ENCODE results near the gene DHRS2. TPM values are rescaled to one million over a fixed set of nuclear protein-coding genes. Genes with fewer than 3 reads are reported as not detected.

DHRS2 gene
- total RNA-seq, 6 experiments from 2014 or later: 0.53 to 12.3 (median 4.2) TPM

- Histone ChIP-seq H3K4me3 (no peak overlapping the region), H3K27ac (no peak overlapping the region), H3K27me3 (no peaks in the 10 kb centered on the region), H3K9me3 (no peaks in the 10 kb centered on the region), H3K4me1 (no peaks in the 10 kb centered on the region), H3K36me3 (no peaks in the 10 kb centered on the region)
- no peak for DNase-seq
- intact Hi-C loops (cut with DNase I): no loop called here
- WGBS (ENCODE audit: insufficient coverage, low coverage, low lambda C conversion rate, missing lambda C conversion rate): 100% methylated on average over 1 of the region's 2 CpGs
- TF ChIP-seq, protein P1, sequence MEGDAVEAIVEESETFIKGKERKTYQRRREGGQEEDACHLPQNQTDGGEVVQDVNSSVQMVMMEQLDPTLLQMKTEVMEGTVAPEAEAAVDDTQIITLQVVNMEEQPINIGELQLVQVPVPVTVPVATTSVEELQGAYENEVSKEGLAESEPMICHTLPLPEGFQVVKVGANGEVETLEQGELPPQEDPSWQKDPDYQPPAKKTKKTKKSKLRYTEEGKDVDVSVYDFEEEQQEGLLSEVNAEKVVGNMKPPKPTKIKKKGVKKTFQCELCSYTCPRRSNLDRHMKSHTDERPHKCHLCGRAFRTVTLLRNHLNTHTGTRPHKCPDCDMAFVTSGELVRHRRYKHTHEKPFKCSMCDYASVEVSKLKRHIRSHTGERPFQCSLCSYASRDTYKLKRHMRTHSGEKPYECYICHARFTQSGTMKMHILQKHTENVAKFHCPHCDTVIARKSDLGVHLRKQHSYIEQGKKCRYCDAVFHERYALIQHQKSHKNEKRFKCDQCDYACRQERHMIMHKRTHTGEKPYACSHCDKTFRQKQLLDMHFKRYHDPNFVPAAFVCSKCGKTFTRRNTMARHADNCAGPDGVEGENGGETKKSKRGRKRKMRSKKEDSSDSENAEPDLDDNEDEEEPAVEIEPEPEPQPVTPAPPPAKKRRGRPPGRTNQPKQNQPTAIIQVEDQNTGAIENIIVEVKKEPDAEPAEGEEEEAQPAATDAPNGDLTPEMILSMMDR (IDR thresholded peaks at IDR 0.05): no peak
- TF ChIP-seq POLR2A (IDR thresholded peaks at IDR 0.05): no peak
- no peak for ATAC-seq
These were observed 11.5 kb downstream of the DHRS2 start for GRCh38 chr14:23647619-23648018.

- Histone ChIP-seq H3K27me3 (no peaks in the 10 kb centered on the region), H3K9me3 (no peaks in the 10 kb centered on the region), H3K36me3 (no peaks in the 10 kb centered on the region), H3K4me3 (no peak overlapping the region), H3K27ac (no peak overlapping the region), H3K4me1 (no peaks in the 10 kb centered on the region)
- intact Hi-C loops (cut with DNase I): no loop called here
- TF ChIP-seq, protein P1 (IDR thresholded peaks at IDR 0.05): no peak
- no peak for TF ChIP-seq POLR2A (IDR thresholded peaks at IDR 0.05)
- no peak for DNase-seq
- no peak for ATAC-seq
- WGBS (ENCODE audit: insufficient coverage, low coverage, low lambda C conversion rate, missing lambda C conversion rate): 63% methylated on average over 4 of the region's 5 CpGs
These were observed 12.7 kb downstream of the DHRS2 start for GRCh38 chr14:23648764-23649460.

DNA sequence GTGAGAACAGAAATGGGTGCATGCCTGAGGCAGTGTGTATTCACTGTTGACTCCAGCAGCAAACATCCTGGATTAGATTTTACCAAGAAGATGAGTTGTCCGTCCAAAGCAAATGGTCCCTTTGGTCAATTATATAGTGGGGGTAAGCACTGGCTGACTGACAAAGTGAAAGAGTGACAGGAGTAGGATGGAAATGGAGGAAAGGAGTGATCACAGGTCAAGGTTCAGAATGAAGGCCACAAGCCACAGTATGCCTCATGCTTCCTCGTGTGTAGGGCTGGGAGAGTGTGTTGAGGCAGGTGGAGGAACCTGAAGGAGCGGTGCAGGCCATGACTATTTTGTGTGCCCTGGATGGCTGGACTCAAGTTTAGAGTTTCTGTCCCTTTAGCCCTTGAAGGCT, 14.3 kb downstream of the DHRS2 start:
- Histone ChIP-seq H3K4me3 (no peak overlapping the region), H3K27me3 (no peaks in the 10 kb centered on the region), H3K27ac (no peak overlapping the region), H3K4me1 (no peaks in the 10 kb centered on the region), H3K9me3 (no peaks in the 10 kb centered on the region), H3K36me3 (no peaks in the 10 kb centered on the region)
- TF ChIP-seq POLR2A (IDR thresholded peaks at IDR 0.05): no peak
- TF ChIP-seq, protein P1 (IDR thresholded peaks at IDR 0.05): no peak
- 65% methylated on average over 2 of the region's 3 CpGs for WGBS (ENCODE audit: insufficient coverage, low coverage, low lambda C conversion rate, missing lambda C conversion rate)
- ATAC-seq: no peak
- no peak for DNase-seq
- intact Hi-C loops (cut with DNase I): no loop called here

DNA sequence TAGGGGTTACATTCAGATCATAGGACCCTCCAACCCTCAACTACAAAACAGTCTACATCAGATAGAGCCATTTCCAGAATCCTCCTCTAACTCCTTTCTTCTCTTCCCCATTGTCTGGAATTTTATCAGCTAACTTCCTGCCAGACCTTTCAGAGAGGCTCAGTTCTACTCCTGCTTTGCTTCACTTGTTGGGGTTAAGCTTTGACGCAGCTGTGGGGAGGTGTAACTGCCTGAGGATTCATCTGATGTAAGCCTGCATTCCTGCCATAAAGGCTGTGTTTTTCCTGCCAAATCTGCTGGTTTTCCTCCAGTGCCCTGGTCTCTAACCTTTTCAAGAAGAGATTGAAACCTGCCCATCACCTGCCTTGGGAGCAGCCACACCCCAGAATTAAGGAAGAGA, 16.9 kb downstream of the DHRS2 start:
- Histone ChIP-seq H3K27ac (no peak overlapping the region), H3K27me3 (no peaks in the 10 kb centered on the region), H3K4me1 (no peaks in the 10 kb centered on the region), H3K4me3 (no peak overlapping the region), H3K36me3 (no peaks in the 10 kb centered on the region), H3K9me3 (no peaks in the 10 kb centered on the region)
- TF ChIP-seq, protein P1 (IDR thresholded peaks at IDR 0.05): no peak
- TF ChIP-seq POLR2A (IDR thresholded peaks at IDR 0.05): no peak
- DNase-seq (no peak), ATAC-seq (no peak)
- WGBS (ENCODE audit: insufficient coverage, low coverage, low lambda C conversion rate, missing lambda C conversion rate): 64% methylated on average over 1 of the region's 1 CpG
- intact Hi-C loops (cut with DNase I): no loop called here

Data from right lobe of liver (tissue), 6 donors.